Camera-type eye (tissue), 1 donor: ENCODE measurements around the gene HCRTR1. TPM values are rescaled to one million over a fixed set of nuclear protein-coding genes. Genes with fewer than 3 reads are reported as not detected.

Experiments
- total RNA-seq: library from RNA; depleted of rRNA; stranded (reverse); fragments of >200 nt; gene quantifications from one replicate; pipeline ENCODE4 v1.2.3, GENCODE V29; 2014

Gene HCRTR1
- not detected for total RNA-seq

GRCh38 chr1:31617218-31617915 lies at the start of gene HCRTR1:
HCRTR1 (plus strand) TSS chr1:31617689; CDS start chr1:31619193, 1,504 bp downstream.

GRCh38 chr1:31576201-31576669 lies 41.3 kb upstream of the HCRTR1 start, which contains the start of gene TINAGL1:
TINAGL1 (plus strand) TSS chr1:31576515; CDS start chr1:31577149, 634 bp downstream.

GRCh38 chr1:31644560-31645273 lies 27.2 kb downstream of the HCRTR1 start, which contains the start of gene PEF1:
PEF1 (minus strand) TSS chr1:31644876; CDS start chr1:31644864, 12 bp downstream.

Other genes starting within 250 kb of the HCRTR1 start
- gene FABP3, start 244.6 kb upstream of the HCRTR1 start, total RNA-seq = 27.0 TPM
- 5.7 TPM for gene SERINC2, start 204.5 kb upstream of the HCRTR1 start, total RNA-seq
- 68.1 TPM for gene TINAGL1, start 41.2 kb upstream of the HCRTR1 start, total RNA-seq
- 58.5 TPM for gene PEF1, start 27.2 kb downstream of the HCRTR1 start, total RNA-seq
- gene COL16A1, start 86.3 kb downstream of the HCRTR1 start, total RNA-seq = 353 TPM
- 32.9 TPM for gene ADGRB2, start 146.7 kb downstream of the HCRTR1 start, total RNA-seq
- gene SPOCD1, start 198.3 kb downstream of the HCRTR1 start, total RNA-seq = 1.1 TPM